Epithelial cell of umbilical artery (primary cell): Measurements from ENCODE around the gene INHBA. TPM values are rescaled to one million over a fixed set of nuclear protein-coding genes. Genes with fewer than 3 reads are reported as not detected.

Experiments
- total RNA-seq: library from RNA; depleted of rRNA; stranded (reverse); fragments of >200 nt; gene quantifications from 2 replicates; pipeline ENCODE4 v1.2.3, GENCODE V29; 2014

The INHBA gene
- total RNA-seq: 21.3 and 27.9 TPM in 2 replicates

DNA sequence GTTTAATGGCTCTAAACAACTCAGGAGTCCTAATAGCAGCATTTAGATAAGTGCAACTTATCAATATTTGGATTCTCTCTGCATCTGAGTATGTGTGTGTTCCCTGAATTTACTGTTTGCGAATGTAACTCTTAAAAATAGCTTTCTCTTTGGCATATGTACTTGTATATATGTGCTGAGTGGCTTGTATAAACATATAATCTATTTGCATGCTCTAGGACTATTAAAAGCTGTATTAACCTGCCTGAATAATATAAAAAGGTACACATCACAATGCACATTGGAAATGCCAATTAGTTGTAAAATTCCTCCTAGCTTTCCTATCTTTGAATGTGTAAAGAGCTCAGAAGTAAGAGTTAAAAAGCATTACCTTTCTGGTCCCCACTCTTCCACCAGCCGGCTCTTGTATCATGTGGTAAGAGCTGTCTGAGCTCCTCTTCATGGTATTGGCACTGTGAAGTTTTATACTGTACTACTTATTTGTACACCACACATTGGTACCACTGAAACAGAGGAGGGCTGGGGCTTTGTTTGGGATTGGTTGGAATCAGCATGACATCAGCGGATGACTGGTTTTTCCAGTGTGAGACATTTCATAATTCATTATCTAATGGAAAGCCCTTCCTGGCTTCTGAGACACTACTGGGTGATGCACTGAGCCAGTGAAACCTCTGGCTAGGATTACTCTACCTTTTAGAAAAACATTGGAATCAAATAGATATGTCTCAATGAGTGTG, at the start of gene INHBA:
Gene INHBA, minus strand, starts transcription at position 456 of the 737 bp plus-strand sequence. CDS start 2,716 bp downstream, outside the sequence.

